Activated T-cell treated with anti-CD3 and anti-CD28 coated beads, Interleukin-2, amount 50 U/mL, for 48 hours (primary cell): ENCODE measurements around the gene TRRAP.
"Not testable (repeated sequence)": the region's sequence is repeated elsewhere in the genome, so short reads cannot be mapped to it uniquely, and the experiment has no call there.

ENCODE experiments used
- DNase-seq, 2 experiments: peaks; one replicate each; pipeline ENCODE4 v3.0.0-alpha.2; 2020

Gene TRRAP

DNA sequence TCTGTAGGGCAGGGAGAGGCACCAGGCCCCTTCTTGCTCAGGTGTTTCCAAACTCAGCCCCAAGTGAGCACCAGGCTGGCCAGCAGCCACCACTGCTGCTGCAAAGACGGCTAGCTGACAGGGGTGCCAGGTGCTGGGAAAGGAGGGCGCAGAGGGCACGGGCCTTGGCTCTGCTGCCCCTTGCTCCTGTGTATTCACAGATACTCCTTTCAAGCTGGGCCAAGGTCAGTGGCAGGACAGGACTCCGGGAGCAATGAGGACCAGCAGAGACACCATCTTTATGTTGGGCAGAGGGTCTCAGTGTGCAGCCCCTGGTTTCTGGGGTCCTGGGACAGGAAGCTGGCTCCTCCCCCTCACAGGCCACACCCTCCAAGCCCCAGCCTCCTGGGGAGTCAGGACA is 155.4 kb downstream of the TRRAP start:
- DNase-seq, result no peak

DNA sequence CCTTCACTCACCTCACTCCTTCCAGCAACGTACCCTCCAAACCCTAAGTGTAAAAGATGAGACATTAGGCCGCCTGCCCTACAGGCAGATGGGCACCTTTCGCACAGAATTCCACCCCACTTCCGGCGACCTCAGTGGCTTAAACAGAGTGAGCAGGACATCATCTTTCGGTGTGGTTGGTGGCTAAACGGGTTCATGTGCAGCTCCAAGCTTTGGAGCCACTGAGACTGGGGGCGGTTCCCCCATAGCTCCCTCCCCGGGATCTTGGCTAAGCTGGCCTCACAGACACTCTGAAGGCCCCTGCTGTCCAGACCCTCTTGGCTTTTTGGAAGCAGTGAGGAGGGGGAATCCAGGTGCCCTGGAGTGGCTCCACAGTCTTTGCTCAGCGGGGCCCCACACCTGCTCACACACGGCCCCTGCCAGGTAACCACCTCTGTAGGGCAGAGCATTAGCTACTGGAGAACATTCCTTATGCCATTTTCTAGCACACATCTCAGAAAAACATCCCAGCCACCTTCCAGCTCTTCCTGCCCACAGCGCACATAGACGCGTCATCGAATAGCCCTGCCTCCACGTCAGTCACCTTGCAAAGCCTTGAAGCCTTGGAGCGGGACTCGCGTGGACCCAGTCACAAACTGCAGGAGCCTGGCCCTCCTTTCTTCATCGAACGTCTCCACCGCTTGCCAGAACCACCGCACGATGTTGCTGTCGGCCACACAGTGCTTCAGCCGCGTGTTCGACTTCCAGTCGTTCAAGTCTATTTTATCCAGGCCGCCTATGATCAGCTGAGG is 156.8 kb downstream of the TRRAP start:
- DNase-seq, result no peak

DNA sequence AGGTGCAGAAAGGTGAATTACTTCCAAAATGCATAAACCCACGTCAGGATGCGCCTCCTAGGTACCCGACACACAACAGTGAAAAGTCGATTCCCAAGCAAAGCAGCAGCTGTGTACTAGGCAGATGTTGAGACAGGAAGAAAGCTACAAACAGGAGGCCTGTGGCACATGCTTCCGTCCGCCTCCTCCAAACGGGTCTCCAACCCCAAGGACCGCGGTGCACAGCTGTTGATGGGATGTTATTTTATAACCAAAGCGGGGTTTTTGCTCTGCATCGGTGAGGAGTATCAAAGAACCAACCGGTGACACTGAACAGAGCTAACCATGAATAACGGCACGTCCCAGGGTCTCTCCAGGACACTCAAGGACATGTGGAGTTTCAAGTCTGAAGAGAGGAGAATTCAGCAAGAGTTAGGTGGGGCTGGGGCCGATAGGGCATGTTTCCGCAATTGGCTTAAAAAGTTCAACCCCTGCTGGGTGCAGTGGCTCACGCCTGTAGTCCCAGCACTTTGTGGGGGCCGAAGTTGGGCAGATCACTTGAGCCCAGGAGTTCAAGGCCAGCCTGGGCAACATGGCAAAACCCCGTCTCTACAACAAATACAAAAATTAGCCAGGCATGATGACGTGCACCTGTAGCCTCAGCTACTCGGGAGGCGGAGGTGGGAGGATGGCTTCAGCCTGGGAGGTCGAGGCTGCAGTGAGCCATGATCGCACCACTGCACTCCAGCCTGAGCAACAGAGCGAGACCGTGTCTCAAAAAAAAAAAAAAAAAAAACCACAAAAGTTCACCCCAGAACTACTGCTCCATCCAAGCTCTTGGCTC is 157.6 kb downstream of the TRRAP start:
- no peak for DNase-seq

DNA sequence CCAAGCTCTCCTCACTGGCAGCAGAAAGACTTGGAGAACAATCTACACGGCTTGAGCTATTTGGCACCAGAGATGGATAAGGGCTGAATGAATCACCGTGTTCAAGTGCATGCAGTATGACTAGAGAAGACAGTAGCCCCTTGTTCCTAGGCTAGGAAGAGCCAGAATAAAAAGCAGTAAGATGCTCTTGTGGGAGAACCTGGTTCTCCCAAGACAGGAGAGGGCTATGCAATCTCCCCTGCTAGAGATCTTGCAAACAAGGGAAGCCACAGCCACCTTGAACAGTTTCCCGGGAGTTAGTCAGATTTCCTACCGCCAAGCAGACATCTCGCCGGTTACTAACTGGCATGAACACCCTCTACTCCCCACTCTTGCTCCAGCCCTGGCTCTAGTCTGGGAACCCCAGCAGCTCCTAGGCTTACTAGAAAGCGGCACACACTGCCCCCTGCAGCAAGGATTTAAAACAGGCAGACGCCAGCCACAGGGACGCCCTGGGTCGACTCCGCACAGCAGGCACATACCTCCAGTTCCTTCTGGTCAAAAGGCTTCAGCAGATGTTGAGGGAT is 158.3 kb downstream of the TRRAP start:
- no peak for DNase-seq

DNA sequence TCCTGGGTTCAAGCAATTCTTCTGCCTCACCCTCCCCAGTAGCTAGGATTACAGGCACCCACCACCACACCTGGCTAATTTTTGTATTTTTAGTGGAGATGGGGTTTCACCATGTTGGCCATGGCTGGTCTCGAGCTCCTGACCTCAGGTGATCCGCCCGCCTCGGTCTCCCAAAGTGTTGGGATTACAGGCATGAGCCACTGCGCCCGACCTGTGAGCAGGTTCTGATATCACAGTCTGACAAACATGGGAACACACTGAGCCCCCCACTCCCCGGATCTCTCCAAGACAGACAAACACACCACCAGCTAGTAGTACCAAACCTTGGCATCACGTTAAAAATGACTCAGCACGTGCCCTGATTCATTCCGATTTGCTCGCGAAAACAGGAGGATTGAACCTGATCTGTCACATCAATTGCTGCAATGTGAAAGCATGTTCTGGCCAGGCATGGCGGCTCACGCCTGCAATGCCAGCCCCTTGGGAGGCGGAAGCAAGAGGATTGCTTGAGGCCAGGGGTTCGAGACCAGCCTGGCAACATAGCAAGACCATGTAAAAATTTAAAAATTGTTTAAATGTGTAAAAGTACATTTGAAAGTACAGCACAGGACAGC is 159.1 kb downstream of the TRRAP start:
- no peak for DNase-seq

DNA sequence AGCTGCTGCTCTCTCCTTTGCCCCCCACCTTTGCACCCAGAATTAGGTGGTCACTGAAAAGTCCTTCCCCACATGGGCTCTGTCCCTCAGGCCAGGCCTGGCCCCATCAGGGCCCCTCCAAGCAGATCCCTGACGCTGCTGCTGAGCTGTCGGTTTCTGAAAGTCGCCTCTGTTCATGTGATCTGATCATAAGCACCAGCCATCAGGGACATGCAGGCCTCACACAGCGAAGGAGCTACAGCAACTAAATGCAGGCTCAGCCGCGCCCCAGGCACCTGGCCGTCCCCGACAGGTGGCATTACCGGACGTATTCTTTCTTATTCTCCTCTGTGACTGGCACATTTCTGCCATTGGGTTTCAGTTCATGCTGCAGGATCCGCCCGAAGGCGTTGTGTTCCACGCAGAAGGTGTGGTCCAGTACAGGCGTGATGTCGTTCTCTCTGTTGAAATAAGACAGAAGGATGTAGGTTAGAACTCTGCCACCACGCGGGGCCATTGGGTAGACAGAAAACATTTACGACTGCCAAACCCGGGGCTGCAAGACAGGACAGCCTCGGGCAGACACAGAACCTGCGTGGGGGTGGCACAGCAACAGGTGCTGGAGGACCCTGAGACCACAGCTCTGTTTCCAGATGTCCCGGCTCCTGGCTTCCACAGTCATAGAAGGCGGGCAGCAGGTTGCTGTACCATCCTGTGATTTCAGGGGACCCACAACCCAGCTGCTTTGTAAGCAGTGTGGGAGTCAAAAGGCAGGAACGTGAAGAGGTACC is 159.9 kb downstream of the TRRAP start:
- DNase-seq, result no peak

DNA sequence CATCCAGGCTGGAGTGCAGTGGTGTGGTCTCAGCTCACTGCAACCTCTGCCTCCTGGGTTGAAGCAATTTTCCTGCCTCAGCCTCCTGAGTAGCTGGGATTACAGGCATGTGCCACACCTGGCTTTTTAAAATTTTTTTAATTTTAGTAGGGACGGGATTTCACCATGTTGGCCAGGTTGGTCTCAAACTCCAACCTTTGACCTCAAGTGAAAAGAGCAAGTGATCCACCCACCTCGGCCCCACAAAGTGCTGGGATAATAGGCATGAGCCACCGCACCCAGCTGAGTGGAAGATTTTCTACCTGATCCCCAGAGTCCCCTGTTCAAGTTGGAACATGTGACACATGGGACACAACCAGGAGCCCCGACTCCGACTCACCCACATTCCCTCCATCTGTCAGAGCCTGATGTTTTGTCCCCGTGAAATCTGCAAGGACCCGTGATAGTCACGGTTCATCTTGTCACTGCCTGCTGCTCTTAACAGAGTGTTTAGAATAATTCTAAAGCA is 161.1 kb downstream of the TRRAP start:
- DNase-seq, result no peak

DNA sequence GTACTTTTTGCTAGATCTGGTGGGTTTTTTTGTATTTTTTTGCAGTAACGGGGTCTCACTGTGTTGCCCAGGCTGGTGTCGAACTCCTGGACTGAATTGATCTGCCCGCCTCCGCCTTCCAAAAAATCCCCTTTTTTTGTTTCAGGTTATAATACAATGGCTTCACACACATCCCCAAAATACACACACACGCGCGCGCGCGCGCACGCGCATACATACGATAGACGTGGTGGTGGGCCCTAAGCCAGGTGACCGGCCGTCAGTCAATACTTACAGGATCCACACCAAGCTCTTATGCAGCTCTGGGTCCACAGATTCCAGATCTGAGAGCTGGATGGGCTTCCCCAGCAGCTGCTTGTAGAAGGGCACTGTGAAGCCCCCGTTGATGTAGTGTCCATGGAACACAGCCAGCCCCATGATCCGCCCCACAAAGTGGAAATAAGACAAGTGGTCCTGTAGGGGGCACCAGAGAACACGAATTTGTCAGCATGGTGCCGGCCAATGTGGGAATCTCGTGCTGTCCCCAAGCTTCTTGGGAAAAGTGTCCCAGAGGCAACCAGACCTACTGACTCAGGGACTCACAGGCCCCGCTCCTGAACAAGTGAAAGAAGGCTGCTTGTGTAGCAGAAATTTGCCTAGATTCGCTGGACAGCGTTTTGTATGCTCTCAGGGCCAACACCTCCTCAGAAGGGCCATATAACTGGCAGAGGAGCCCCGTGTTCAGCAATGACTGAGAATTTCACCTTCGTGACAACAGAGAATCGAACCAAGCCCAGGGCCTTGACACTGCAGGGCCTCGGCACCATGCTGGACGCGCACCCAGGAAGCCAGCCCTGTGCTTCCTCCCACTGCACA is 162.0 kb downstream of the TRRAP start:
- DNase-seq, result peak; percentile 71 to 72

DNA sequence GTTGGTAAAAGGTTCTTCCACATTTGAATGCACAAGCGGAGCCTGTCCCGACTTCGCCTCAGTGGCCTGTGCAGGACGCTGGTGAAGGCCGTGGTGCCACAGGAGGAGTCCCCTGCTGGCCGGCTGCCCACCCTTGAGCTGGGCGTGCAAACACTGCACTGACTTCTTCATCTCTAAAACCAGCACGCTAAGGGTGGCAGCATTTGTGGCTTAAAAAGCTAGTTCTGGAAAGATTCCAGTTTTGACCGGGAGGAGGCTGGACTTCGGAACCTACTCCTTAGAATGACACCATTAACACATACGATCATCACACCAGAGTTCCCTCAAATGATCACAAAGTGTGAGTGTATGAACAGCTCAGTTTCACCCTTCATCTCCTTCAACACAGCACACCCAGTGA is 163.2 kb downstream of the TRRAP start:
- no peak for DNase-seq

DNA sequence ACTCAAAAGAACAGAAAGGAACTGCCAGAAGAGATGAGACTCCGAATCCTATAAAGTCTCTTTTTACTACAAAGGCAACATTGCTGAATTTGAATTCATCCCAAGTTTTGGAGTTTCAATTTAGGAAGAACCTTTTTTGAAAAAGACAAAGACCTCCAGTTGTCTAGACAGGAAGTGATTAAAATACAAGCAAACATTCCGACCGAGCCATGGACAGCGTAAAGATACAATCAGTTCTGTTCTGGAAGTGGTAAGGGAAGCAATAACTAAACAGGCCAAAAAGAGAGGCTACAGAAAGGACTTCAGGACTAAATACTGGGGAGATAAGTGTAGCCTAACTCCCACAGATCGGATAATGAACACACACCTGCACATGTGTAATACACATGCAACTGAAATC is 164.6 kb downstream of the TRRAP start:
- DNase-seq, result no peak

DNA sequence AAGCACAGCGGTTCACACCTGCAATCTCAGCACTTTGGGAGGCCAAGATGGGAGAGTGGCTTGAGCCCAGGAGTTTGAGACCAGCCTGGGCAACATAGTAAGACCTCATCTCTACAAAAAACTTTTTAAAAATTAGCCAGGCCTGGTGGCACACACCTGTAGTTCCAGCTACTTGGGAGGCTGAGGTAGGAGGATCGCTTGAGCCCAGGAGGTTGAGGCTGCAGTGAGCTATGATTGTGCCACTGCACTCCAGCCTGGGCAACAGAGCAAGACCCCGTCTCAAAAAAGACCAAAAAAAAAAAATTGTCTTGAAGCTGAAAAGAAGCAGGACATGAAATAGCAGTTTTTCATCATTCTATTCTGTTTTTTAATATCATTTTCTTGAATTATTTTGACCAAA is 166.5 kb downstream of the TRRAP start:
- DNase-seq, result not testable (repeated sequence)

DNA sequence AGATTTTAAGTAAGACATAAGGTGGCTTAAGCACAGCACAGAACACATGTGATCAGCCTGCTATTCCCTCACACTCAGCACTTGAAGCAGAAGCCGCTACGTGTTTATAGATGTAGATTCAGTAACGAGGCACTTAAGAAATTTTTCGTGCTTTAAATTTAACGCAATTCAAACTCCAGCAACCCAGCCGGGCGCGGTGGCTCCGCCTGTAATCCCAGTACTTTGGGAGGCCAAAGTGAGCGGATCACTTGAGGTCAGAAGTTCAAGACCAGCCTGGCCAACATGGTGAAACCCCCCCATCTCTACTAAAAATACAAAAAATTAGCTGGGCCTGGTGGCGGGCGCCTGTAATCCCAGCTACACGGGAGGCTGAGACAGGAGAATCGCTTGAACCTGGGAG is 167.9 kb downstream of the TRRAP start:
- not testable (repeated sequence) for DNase-seq

DNA sequence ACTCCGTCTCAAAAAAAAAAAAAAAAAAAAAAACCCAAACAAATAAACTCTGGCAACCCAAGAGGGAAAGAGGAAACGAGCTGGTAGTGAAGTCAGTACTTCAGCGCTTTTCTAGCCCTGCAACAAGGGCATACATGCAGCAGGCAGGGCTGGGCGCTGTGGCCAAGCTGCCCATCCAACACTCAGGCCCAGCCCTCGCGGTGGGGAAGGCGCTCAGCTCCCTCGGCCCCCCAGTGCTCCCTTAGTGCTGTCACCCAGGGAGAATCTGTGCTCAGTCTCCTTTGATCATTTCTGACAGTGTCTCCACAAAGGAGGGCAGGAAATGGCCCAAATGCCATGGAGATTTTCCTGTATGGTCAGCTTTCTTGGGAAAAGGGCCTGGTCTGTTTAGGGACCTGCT is 168.4 kb downstream of the TRRAP start:
- no peak for DNase-seq

DNA sequence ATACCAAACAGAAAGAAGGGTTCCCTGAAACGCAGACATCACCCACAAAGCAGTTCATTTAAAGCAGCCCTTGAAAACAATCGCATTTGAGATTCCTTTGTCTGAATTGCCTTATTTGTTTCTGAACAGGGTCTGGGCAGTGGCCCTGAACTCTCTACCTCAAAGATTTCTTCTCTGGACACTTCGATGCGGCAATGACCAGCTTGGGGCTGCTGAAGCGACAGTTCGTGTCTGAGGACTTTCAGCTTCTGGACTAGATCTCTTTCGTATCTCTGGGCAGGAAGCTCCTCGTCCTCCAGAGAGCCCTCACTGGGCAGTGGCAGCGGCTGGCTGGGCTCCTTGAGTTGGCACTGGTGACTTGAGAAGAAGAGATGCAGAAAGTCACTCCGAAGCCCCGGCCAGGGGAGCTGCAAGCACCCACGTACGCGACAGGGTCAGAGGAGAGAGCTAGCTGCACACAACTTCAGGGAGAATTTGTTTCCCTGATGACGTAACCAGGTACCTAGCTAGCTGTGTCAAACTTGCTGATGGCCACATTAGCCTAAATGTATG is 169.3 kb downstream of the TRRAP start:
- DNase-seq, result no peak

DNA sequence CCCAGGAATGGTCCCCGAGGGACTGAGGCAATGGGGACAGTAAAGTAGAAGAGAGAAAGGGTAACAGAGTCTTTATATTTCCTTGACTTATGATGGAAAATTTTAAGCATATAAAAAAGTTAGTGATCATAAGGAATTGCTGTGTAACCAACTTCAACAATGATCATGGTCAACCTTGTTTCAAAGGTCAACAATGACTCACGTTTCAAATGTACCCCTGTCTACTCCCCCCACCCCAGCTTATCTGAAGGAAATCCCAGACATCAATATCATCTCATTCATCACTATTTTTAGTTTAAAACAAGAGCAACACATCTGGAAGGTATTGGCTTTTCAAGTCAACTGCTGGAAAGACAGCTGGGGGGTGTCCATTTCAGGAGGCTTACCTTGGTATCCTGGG is 172.6 kb downstream of the TRRAP start:
- no peak for DNase-seq

DNA sequence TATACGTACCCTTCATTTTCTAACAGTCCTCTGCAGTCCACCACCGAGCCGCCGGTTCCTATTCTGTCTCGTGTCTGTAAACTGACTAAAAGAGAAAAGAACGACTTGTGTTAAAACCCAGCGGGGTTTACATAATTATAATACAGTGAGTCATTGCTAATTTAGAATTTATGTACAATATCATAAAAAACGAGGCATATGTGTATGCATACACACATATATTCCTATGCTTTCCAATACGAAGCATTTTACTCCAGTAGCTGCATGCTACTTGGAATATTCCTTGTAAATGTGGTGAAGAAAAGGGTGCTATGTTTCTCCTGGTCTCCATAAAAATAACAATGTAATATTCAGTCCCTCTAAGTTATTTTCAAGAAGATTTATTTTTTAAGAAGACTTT is 176.4 kb downstream of the TRRAP start:
- no peak for DNase-seq

DNA sequence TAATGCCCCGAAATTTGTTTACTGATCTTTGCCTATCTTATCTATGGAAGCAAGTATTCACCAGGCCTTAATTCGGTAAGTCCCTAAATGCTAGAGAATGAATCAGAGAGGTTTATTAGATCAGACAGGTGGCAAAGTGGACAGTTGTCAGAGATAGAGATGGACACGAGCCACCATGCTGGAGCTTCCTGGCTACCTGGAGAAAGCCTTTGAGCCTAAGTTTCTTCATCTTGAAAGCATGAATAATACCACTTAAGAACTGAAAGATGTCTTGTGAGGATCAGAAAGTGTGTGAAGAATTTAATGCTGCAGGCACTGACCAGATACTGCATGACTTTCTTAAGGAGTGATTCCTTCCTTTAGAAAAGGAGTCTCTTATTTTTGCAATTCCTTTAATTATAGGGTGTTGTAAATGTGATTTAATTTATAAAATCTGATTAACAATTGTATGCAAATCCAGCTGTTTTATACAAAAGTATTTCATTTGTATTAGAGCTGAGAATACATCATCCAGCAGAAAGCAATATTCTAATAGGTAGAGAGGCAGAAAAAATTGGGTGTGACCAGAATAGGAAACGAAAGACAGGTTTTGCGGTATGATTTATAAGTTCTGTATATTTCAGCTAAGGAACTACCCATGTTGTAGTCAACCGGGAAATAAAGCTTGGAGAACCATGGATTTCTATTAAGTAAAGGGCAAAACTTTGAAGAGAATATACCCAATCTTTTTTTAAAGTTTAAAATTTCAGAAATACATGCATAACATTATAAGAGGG is 182.9 kb downstream of the TRRAP start:
- DNase-seq, result no peak
